Stimulated activated CD4-positive, alpha-beta T cell treated with anti-CD3 and anti-CD28 coated beads, Interleukin-15, amount 100 ng/mL, for 1 hour (primary cell): Measurements from ENCODE around the gene C20orf141.
"Not testable (repeated sequence)": the region's sequence is repeated elsewhere in the genome, so short reads cannot be mapped to it uniquely, and the experiment has no call there.

Source experiments
- DNase-seq, 2 donors: peaks; one replicate each; pipeline ENCODE4 v3.0.0-alpha.2; 2020; ENCODE audit warnings: low read depth in 1 of 2, low spot score in 1 of 2

C20orf141 gene

GRCh38 chr20:2799688-2800520 lies 14.9 kb upstream of the C20orf141 start:
- DNase-seq: no peak

DNA sequence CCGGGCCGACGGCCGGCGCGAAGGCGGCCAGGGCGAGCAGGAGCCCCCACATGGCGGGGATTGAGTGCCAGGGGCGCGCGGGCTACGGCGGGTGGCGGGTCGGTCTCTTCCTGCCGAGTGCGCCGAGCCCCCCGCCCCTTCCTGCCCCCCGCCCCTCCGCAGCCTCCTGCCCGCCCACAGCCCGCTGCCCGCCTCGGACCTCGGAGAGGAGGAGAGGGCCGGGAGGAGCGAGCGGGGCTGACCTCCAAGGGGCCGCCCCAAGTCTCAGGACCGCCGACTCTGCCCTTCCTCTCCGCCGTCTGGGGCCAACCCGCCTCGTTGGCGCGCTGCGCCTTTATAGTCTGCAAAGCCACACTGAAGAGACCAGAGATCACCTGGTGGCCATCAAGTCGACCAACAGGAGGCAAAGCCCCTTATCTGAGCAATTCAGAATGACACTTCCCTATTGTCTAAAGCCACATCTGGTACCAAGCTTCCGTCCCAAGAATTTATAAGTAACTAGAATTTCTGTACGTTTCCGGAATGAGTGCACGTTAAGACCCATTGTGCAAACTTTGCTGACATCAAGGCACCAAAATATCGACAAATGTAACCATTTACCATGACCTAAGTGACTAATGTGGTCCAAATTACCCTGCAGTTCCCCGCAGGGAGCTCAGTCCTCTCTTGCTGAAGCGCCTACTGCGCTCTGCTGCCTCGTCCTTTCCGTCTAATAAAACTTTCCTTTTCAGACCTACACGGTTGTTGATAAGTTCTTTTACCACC lies 14.1 kb upstream of the C20orf141 start, which contains the start of gene CPXM1:
TSS of gene CPXM1 (minus strand) at position 107 of the 765 bp plus-strand sequence. CDS start at position 52, 55 bp downstream.
- no peak for DNase-seq

- DNase-seq: no peak
Observed at GRCh38 chr20:2801286-2801728, 13.5 kb upstream of the C20orf141 start.

DNA sequence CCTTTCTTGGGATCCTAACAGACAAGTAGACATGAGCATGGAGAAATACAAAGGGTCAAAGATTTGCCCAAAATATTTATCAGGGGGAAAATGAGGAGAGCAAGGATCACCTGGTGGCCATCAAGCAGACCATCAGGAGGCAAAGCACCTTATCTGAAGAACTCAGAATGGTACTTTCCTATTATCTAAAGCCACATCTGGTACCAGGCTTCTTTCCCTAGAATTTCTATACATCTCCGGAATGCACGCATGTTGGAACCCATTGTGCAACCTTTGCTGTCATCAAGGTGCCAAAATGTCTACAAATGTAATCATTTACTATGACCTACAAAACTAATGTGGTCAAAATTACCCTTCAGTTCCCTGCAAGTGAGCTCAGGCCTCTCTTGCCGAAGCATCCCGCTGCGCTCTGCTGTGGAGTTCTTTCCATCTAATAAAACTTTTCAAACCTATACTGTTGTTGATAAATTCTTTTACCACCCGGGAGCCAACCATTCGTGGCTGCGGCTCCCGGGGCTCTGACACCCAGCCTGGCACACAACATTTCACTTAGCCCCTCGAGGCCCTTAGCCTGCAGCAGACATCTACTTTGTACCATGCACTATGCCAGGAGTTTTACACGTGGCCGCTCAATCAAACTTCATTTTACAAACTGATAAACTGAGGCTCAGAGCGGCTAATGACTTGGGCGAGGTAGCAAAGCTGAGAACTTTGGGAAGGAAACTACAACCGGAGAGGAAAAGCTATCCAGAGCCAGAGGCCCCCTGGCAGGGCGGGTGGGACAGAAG lies 10.6 kb upstream of the C20orf141 start:
- DNase-seq: no peak

DNA sequence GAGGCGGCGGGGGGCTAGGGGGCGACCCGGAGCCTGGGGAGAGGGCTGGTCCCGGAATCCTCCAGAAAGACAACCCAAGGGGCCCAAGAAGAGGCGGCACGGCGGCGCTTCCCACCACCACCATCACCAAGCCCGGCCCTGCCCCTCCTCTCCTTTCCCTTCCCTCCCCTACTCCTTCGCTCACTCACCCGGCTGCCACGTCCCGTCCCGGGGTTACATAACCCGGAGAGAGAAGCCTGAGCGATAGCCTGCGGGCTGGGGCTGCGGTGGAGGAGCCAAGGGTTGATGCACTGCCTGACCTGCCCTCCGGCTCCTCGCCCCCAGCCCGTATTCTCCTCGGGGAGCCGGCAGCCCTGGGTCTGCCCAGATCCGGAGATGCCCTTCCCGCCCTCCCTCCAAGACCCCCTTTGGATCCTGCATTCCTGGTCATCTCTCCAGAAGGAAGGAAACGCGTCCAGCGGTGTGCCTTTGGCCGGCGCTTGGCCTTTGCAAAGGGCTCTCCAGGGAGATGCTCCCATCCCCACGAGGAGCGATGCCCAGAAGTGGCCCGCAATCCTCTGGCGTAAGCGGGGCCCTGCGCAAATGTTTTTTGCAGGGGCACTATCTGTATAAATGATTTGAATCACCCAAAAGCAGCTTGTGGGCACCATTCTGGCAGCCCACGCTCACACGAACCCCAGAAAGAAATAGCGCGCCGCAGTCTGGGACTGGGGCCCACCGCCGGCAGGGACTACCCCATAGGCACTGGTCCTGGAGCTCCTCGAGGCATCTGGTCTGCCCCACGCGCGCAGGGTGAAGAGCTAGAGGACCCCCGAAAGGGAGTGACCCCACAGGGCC lies 9.7 kb upstream of the C20orf141 start:
- DNase-seq: no peak

DNA sequence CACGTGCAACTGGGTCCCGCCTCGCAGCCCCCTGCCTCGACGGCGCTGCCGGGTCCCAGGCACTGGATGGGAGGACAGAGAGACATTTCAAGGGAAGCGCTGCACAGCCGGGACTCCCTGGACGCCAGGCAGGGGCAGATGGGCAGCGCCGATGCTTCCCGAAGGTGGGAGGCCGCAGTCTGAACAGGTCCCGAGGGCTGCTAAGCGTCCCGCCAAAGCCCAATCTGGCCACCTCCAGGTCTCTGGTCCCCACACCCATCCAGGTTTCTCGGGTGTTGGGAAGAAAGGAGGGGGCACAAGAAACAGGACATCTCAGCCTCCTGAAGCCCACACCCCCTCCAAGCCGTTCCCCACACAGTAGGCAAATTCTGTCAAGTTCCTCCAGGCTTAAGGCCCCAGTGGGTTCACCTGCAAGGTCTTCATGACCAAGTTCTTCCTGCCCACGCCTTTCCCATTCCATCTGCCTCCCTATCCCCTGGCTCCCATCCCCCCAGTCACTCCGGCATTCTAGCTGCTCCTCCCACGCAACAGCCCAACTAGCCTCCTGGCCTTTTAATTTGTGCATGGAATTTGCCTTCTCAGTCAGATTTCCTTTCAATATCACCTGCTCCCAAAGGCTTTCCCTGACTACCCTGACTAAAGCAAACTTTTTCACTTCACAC lies 9.0 kb upstream of the C20orf141 start:
- no peak for DNase-seq

GRCh38 chr20:2806351-2806701 lies 8.5 kb upstream of the C20orf141 start:
- DNase-seq: no peak

DNA sequence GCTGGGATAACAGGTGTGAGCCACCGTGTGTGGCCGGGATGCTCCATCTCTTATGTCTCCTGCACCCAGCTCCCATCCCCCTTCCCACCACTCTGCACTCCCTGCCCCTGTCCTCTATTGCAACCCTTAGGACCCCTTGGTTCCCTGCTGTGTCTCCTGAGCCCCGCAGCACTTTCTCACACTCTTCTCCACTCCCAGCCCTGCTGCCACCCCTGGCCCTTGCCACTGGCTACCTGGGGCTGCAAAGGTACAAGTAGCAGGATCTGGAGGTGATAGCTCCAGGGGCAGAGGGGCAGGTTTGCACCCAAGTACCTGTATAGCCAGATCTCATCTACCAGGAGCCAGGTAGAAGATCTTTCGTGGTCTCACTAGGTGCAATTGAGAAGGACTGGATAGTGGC lies 7.8 kb upstream of the C20orf141 start:
- DNase-seq: no peak

DNA sequence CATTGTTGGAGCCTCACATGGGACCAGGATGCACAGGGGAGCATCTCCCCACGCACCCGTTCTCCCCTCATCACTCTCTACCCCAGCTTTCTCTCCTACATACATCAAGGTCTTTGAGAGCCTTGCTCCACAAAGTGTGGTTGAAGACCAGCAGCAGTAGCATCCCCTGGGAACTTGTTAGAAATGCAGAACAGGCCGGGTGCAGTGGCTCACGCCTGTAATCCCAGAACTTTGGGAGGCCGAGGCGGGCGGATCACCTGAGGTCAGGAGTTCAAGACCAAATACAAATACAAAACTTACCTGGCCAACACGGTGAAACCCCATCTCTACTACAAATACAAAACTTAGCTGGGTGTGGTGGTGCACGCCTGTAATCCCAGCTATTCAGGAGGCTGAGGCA lies 6.9 kb upstream of the C20orf141 start:
- not testable (repeated sequence) for DNase-seq

GRCh38 chr20:2809690-2810089 lies 5.1 kb upstream of the C20orf141 start:
- no peak for DNase-seq

DNA sequence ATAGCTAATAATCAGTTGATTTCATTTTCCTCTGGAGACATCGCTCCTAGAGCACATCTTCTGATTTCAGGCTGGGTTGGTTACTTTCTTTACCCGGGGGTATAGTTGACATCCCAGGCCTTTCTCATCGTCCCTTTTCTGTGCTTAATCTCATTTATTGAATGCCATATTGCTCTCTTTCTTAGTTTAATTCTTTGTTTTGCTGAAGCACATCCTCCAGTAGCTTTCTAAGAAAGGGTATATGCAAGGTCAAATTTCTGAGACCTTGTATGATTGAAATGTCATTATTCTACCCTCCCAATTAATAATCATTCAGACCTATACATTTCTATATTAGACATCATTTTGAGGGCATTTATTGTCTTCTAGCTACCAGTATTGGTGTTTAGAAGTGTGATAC lies 2.6 kb upstream of the C20orf141 start:
- DNase-seq: no peak

DNA sequence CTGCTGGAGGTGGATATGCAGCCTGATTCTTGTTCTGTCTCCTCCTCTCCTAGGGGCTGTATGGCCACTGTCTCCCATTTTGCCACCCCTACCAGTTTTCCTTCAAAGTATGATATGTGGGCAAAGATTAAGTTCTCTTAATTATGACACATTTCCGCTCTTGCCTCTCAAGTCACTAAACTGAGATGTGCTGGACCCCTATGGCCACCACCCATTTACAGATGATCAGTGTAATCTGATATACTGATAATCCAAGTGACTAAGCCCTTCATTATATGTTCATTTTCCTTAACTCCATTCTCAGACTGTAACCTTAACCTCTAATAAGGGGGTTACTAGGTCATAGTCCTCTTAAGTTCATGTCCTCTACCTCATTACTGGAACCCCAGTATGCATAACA lies 711 bp upstream of the C20orf141 start:
- DNase-seq: no peak

- DNase-seq: no peak
Observed at GRCh38 chr20:2815242-2815900, 584 bp downstream of the C20orf141 start.

DNA sequence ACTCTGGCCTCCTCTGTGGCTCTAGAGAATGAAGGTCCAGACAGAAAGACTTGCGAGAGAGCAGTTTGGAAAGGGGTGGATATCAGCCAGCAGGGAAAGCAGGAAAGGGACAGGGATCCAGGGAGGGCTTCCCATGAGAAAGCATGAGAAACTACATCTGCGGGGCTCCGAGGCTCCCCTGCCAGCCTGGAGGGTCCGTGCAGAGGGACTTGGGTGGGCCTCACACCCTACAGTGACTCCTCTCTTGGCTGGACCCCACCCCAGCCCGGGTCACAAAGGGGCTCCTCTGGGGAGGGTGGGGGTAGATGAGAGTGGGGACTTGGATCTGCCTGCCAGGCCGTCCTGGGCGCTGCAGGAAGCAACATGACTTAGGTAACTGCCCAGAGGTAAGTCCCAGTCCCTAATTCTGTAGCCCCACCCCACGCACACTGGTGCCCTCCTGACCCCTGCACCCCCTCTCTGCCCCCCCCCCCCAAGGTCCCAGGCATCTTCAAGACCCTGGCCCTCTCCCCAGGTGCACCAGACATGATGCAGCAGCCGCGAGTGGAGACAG lies 1.3 kb downstream of the C20orf141 start, which contains the start of gene TMEM239:
TSS of gene TMEM239 (plus strand) at position 335 of the 553 bp plus-strand sequence. CDS start at position 526, 191 bp downstream.
- no peak for DNase-seq

- no peak for DNase-seq
Observed at GRCh38 chr20:2816583-2817340, 2.0 kb downstream of the C20orf141 start.

- no peak for DNase-seq
Observed at GRCh38 chr20:2817341-2817726, 2.5 kb downstream of the C20orf141 start.

- DNase-seq: no peak
Observed at GRCh38 chr20:2817891-2818595, 3.3 kb downstream of the C20orf141 start.
